Hindlimb muscle (tissue), 1 donor: ENCODE measurements around the gene SEC24A. TPM values are rescaled to one million over a fixed set of nuclear protein-coding genes. Genes with fewer than 3 reads are reported as not detected.
"Not testable (repeated sequence)": the region's sequence is repeated elsewhere in the genome, so short reads cannot be mapped to it uniquely, and the experiment has no call there.

Experiments used
- DNase-seq: peaks from one replicate; pipeline ENCODE4 v3.0.0-alpha.2; 2013
- polyA plus RNA-seq: library from polyadenylated mRNA; unstranded; fragments of 120-200 nt; gene quantifications from one replicate; pipeline ENCODE4 v1.2.1, GENCODE V29; 2013; ENCODE audit not compliant: insufficient read length

SEC24A gene
- polyA plus RNA-seq, 1 donor, result 15.6 TPM

DNA sequence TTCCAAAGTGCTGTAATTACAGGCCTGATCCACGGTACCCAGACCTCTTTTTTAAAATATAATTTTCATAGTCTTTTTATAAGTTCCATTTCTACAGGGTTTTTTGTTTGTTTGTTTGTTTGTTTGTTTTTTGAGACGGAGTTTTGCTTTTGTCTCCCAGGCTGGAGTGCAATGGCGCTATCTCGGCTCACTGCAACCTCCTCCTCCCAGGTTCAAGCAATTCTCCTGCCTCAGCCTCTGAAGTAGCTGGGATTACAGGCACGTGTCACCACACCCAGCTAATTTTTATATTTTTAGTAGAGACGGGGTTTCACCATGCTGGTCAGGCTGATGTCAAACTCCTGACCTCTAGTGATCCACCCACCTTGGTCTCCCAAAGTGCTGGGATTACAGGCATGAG lies 2.1 kb downstream of the SEC24A start:
- not testable (repeated sequence) for DNase-seq

DNA sequence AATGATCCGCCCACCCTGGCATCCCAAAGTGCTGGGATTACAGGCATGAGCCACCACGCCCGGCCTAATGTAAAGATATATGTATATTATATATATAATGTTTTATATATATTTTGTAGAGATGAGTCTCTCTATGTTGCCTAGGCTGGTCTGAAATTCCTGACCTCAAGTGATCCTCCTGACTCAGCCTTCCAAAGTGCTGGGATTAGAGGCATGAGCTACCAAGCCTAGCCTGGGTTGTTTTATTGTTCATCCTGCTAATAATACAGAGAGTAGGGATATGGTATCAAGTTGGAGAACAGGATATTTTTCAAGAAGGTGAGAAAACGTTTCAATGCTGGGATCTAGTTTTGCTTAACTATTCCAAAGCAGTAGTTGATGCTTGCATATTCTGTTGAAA lies 2.9 kb downstream of the SEC24A start:
- DNase-seq, result no peak

DNA sequence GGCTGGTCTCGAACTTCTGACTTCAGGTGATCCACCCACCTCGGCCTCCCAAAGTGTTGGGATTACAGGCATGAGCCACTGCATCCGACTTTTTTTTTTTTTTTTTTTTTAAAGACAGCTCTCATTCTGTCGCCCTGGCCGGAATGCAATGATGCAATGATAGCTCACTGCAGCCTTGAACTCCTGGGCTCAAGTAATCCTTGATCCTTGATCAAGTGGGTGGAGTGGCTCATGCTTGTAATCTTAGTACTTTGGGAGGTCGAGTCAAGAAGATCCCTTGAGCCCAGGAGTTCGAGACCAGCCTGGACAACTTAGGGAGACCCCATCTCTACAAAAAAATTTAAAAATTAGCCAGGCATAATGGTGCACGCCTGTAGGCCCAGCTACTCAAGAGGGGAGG lies 8.1 kb downstream of the SEC24A start:
- DNase-seq, result no peak

DNA sequence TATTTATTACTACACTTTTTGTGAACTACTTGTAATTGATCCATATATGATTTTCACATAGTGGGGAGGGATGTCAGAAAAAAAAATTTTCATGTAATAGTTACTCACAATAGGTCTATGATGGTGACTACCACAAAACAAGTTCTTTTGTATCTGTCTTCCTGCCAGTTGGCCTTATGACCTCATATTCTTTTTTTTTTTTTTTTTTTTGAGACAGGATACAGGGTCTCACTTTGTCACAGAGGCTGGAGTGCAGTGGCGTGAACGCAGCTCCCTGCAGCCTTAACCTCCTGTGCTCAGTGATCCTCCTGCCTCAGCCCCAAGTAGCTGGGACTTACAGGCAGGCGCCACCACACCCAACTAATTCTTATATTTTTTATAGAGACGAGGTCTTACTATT lies 10.9 kb downstream of the SEC24A start:
- no peak for DNase-seq

DNA sequence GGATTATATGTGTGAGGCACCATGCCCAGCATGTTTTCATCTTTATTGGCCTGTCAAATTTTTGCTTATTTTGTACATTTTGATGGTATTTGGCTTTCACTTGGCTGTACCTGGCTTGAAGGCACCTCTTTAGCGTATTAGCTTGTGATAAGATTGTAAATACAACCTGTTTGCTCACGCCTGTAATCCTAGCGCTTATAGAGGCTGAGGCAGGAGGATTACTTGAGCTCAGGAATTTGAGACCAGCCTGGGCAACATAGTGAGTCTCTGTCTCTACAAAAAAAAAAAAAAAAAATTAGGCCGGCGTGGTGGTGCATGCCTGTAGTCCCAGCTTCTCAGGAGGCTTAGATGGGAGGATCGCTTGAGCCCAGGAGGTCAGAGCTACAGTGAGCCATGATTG lies 11.3 kb downstream of the SEC24A start:
- no peak for DNase-seq

DNA sequence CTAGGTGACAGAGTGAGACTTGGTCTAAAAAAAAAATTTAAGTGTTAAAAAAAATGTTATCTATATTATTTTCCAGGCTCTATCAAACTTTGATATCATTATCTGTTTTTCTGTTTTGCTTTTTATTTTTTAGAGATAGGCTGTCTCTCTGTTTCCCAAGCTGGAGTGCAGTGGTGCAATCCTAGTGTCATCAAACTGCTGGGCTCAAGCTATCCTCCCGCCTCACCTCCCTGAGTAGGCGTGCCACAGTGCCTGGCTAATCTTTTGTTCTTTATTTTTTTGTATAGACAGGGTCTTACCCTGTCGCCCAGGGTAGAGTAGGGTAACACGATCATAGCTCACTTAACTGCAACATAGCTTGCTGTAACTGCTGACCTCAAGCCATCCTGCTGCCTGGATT lies 14.4 kb downstream of the SEC24A start:
- DNase-seq, result no peak

DNA sequence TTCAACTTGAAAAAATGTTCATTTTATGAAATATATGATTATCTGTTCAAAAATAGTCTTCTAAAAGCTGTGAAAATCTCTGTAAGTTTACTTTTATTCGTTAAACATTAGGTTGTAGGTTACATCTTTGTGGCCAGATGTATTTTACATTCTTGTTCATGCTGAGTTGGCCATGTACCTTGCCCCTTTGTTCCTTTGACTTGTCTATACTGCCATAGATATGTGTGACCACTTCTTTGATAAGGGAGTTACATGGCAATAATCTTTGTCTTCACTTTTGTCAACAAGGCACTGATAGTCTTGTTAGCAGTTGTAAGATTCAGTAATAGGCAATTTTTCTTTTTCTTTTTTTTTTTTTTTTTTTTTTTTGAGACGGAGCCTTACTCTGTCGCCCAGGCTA lies 15.9 kb downstream of the SEC24A start:
- no peak for DNase-seq

DNA sequence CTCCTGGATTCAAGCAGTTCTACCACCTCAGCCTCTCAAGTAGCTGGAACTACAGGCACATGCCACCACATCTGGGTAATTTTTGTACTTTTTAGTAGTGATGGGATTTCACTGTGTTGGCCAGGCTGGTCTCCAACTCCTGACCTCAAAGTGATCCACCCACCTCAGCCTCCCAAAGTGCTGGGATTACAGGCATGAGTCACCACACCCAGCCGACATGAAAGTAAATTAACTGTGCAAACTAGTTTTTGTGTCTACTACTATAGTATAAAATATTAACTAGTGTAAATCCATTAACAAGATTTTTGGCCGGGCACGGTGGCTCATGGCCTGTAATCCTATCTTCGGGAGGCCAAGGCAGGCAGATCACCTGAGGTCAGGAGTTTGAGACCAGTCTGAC lies 25.0 kb downstream of the SEC24A start:
- DNase-seq, result not testable (repeated sequence)

DNA sequence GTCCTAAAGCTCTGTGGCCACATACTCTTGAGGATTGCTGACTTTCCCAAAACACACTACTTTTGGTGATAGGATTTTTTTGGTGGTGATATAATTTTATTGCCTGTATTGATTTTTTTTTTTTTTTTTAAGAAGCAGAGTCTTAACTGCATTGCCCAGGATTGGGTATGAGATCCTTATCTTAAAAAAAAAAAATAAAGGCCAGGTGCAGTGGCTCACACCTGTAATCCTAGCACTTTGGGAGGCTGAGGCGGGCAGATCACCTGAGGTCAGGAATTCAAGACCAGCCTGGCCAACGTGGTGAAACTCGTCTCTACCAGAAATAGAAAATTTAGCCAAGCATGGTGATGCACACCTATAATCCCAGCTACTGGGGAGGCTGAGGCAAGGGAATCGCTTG lies 28.8 kb downstream of the SEC24A start:
- not testable (repeated sequence) for DNase-seq

DNA sequence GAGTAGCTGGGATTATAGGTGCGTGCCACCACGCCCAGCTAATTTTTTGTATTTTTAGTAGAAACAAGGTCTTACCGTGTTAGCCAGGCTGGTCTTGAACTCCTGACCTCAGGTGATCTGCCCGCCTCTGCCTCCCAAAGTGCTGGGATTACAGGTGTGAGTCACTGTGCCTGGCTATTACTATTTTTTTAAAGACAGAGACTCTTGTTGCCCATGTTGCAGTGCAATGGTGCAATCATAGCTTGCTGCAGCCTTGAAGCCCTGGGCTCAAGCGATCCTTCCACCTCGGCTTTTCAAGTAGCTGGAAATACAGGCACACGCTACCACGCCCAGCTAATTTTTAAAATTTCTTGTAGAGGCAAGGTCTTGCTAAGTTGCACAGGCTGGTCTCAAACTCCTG lies 41.6 kb downstream of the SEC24A start:
- DNase-seq, result not testable (repeated sequence)

DNA sequence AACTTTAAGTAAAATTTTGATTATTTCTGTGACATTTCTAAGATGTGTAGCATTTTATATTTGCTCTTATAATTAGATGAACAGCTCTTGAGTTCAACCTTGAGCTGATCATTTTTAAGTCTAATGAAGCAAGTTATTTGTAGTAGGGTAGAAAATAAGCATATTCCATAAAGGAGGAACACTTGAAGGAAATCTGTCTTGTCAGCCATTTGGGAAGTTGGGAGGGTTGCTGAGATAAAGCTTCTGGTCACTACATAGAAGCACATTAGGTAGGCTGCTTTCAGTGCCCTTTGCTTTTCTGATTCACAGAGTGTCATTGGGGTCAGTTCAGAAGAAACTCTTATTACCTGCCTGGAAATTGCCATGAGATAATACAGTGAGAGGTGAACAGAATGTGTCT lies 44.1 kb downstream of the SEC24A start:
- no peak for DNase-seq

DNA sequence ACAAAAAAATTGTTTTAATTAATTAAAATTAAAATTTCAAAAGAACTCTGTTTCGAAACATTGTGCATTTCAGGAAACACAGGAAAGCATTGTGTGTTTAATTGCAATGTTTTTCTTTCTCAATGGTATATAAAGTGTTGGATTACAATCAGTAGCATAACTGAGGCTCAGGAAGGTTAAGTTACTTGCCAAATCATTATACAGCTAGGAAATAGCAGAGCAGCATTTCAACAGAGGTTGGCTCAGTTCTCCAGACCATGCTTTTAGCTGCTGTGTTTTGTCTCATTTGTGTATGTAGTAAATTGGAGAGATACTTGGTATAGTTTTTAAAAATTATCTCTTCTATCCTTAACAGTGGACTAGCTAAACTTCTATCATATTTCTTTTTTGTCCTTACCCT lies 59.7 kb downstream of the SEC24A start:
- DNase-seq, result no peak

DNA sequence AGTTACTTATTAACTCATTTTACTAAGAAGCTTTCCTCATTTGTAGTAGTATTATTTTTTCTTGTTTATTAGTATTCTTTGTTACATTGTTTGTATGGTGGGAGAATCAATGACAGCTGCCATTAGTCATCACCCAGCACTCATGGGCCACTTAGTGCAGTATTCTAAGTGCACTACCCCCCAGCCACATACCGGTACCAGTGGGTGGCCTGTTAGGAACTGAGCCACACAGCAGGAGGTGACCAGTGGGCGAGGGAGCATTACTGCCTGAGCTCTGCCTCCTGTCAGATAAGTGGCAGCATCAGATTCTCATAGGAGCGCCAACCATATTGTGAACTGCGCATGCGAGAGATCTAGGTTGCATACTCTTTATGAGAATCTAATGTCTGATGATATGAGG lies 65.5 kb downstream of the SEC24A start:
- DNase-seq, result no peak

DNA sequence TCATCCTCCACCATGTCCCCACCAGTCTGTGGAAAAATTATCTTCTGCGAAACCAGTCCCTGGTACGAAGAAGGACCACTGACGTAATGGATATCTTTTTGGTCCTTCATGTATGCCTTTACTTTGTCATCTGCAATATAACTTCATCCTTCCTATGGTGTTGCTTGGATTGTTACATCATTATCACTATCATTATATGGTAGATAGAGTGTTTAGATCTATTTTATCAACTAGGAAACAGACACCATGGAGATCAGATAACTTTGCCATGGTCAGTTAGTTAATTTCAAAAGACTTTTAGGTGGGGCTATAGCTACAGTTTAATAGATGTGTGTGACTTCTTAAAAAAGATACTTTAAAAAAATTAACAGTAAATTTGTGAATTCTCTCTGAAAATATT lies 66.0 kb downstream of the SEC24A start:
- DNase-seq, result no peak

DNA sequence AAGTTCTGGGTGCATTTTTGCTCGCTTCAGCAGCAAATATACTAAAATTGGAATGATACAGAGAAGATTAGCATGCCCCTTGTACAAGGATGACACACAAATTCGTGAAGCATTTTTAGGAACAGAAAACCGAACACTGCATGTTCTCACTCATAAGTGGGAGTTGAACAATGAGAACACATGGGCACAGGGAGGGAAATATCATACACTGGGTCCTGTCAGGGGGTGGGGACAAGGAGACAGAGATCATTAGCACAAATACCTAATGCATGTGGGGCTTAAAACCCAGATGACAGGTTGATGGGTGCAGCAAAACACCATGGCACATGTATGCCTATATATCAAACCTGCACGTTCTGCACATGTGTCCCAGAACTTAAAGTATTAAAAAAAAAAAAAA lies 66.9 kb downstream of the SEC24A start:
- not testable (repeated sequence) for DNase-seq

DNA sequence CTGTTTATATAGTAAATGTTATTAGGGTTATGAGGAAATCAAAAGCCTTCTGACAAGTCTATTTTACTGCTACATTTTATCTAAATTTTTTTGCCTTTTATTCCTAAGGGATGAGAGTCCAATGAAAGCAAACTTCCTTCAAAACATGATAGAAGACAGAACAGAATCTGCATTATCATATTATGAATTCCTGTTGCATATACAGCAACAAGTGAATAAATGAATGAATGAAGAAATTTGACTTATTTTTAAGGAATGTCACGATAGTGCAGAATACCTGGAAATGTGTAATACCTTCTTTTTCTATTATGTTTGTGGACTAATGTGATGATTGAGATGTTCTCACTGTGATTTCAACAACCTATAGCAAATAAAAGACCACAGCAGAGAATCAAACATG lies 76.3 kb downstream of the SEC24A start:
- DNase-seq, result no peak

DNA sequence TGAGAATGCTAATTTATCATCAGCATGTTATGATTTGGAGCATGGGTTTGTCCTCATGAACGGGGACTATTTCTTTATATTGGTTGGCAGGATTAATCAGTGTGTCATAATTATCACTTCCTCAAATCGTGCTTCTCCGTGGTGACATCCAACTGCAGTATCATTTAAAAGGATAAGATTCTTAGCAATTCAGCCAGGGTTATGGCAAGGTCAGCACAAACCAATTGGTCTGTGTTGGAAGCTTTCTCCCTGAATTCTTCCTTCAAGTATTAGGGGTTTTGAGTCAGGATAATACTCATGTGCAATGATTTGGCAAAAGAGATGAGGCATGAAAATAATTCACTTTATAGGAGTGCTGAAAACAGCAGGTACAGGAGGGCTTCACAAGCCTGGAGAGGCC lies 84.2 kb downstream of the SEC24A start:
- DNase-seq, result no peak

DNA sequence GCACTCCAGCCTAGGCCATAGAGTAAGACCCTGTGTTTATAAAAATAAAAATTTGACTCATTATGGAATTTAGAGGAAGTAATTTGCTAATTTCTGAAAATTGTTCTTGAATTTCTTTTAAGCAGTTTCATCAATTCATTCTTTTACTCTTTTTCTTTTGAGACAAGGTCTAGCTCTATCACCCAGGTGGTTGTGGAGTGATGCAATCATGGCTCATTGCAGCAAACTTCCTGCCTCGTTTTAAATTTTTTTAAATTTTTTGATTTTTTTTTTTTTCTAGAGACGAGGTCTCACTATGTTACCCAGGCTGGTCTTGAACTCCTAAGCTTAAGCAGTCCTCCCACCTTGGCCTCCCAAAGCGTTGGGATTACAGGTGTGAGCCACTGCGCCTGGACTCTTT lies 86.7 kb downstream of the SEC24A start:
- DNase-seq, result no peak

DNA sequence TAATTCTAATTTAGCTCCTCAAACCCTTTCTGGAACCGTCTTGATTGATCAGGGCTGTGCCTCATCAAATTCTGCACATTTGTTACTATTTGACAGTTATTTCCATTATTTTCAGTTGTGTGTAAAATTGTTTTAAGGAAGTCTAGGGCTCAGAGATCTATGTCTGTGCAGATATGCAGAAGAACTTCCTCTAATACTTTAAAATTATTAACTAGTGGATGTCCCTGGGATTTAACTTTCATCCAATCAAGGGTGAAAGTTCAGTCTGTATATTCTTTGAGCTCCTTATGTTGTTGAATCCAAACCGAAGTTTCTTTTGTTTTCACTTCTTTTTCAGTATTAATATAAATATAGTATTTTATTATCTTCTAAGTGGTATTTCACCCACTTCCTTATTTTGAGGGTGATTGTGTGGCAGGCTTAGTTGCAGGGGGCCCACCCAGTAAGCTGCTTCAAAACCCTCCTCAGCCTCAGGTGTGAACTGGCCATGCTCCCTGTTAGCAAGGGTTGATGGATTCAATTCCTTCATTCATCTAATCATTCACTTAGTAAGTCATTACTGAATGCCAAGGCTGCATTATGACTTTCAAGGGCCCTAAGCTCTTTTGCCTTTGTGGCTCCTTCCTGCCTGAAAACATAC lies 87.7 kb downstream of the SEC24A start:
- DNase-seq, result no peak

DNA sequence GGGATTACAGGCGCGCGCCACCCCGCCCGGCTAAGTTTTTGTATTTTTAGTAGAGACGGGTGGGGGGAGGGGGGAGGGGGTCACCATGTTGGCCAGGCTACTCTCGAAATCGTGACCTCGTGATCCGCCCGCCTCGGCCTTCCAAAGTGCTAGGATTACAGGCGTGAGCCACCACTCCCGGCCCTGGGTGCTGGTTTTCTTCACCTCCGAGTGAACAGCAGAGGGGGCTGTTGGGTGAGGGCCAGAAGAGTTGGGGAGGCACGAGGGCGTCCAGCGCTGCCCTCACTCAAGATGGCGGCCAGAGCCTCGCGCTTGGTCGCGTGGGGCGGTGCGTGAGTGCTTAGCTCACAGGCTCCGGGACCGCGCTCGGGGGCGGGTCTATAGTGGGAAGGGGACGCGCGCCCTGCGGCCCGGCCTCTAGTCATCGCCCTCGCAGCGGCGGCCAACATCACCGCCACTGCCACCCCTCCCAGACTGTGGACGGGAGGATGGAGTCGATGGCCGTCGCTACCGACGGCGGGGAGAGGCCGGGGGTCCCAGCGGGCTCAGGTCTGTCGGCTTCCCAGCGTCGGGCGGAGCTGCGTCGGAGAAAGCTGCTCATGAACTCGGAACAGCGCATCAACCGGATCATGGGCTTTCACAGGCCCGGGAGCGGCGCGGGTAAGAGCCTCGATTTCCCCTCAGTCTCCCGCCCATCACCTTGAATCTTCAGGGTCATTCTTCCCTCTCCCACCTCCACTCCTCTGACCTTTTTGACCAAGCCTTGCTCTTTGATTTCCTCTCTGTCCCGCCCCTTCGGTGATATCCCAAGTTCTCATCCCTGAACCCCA lies 89.8 kb downstream of the SEC24A start, which contains the start of gene CAMLG:
TSS of gene CAMLG (plus strand) at position 416 of the 830 bp plus-strand sequence. CDS start at position 489, 73 bp downstream.
- DNase-seq, result peak; percentile 99

DNA sequence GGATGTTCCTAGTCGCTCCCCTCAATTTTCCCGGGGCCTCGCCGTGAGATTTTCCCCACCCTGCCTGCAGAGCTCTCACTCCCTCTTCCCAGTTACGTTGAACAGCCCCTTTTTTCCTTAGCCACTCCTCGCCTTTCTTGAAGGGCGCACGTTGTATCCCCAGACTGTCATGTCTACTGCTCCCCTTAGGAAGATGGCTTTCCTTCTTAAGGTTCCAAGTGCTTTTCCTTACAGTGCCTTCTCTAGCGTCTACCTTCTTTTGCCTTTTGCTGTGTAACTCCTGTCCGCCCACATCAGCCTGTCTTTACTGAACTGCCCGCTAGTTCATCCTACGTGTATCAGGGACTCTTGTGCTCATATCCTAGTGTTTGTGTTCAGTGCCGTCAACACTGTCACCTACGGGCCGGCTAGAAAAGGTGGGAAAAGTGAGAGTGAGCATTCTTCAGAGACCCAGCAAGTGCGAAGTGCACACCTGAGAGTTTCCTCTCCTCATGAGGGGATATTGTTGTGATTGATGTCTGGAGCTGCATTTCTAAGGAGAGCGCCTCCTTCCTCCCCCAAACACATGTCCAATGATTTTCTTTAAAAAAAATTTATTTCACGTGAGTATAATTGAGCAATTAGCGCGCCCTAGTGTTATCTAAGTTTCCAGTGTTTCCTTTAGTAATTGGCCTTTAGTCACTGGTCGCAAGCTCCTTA lies 90.5 kb downstream of the SEC24A start:
- peak; percentile 49 for DNase-seq

DNA sequence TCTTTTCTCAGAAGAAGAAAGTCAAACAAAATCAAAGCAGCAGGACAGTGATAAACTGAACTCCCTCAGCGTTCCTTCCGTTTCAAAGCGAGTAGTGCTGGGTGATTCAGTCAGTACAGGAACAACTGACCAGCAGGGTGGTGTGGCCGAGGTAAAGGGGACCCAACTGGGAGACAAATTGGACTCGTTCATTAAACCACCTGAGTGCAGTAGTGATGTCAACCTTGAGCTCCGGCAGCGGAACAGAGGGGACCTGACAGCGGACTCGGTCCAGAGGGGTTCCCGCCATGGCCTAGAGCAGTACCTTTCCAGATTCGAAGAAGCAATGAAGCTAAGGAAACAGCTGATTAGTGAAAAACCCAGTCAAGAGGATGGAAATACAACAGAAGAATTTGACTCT lies 92.5 kb downstream of the SEC24A start:
- no peak for DNase-seq

DNA sequence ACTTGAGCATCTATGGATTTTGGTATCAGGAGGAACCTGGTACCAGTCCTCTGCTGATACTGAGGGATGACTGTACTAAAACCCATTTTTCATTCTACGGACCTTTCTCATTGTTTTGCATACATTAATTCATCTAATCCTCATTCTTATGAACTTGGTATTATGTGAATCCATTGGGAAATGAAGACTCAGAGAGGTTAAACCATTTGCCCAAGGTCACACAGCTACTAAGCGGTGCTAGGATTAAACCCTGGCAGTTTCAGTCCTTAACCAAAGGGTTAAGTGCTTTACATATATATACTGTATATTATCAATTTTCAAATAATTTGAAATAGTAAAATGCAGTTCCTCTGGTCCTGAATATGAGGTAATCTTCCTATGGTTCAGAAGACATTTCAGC lies 93.5 kb downstream of the SEC24A start:
- DNase-seq, result no peak

DNA sequence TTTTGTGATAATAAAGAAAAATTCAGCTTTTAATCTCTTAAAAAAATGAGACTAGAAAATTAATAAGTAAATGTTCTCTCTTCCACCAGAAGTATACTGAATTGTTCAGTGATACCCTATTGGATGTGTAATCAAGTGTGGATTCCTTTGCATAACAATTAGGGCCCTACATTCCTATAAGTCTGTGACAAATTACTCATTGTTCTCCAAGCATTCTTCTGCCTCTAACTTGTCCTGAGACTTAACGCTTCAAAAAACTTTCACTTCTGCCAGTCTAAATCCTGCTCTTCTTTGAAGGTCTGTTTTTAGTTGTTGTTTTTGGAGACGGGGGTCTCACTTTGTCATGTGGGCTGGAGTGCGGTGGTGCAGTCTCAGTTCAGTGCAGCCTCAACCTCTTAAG lies 100.8 kb downstream of the SEC24A start:
- DNase-seq, result no peak
